K562 treated with DMSO at 1 percent for 4 hours (cell line): ENCODE measurements around the gene HSFY1. TPM values are rescaled to one million over a fixed set of nuclear protein-coding genes. Genes with fewer than 3 reads are reported as not detected.

Source experiments
- total RNA-seq: library from RNA; unstranded; fragments of 300-600 nt; gene quantifications from 2 replicates; pipeline ENCODE4 v1.2.3, GENCODE V29; 2022; ENCODE audit not compliant: insufficient read depth

Gene HSFY1
- total RNA-seq = not detected in 2 replicates

GRCh38 chrY:18546420-18546819, at the start of gene HSFY1:
Gene HSFY1 (plus strand): TSS chrY:18546720. CDS start chrY:18546788, 68 bp downstream.

Other genes with a start within 250 kb of the HSFY1 start
- gene HSFY2, start 227.0 kb downstream of the HSFY1 start, total RNA-seq = not detected in 2 replicates